HG03066 (cell line): ENCODE results near the gene ZNF525.
"Not testable (repeated sequence)": the region's sequence is repeated elsewhere in the genome, so short reads cannot be mapped to it uniquely, and the experiment has no call there.

Experiments used
- ATAC-seq: cut with Tn5 transposase; IDR thresholded peaks from one replicate; pipeline ENCODE4 v1.9.1; 2021; ENCODE audit warnings: low read depth; ENCODE audit not compliant: unreplicated experiment

The ZNF525 gene

DNA sequence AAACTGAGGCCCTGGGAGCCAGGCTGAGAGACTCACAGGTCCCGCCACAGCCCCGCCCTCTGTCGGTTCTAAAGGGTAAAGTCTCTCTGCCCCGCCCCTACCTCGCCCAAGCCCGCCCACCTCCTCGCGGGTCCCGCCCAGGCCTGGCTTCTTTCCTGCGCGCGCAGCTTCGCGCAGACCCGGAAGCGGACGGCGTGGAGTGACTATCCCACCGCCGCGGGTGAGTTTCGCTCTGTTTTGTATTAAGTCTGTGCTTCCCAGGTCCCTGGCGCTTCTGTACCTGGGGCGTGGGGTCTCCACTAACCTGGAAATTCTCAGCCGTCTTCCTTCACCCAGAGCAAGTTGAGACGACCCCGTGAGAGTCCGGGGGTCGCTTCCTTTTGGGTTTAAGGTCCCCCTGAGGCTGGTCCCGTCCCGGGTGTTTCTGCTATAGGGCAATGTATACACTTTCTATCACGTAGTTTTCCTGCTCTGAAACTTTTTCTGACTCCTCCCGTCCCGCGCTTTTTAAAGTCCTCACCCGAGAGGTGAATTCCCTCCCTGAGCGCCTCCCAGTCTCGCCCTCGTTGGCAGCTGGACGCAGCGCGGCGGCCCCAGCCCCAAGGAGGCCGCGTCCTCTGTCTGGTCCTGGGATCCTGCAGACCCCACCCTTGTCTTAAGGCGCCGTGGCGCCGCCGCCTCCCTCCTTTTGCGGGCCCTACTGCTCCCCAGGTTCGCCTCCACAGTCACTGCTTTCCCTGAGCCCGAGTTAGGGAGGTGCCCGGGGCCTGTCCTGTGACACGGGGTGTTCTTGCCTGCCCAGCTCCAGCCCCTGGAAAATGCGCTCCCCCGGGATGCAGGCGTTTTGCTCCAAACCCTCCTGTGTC, 29.7 kb downstream of the ZNF525 start, which contains the start of gene ZNF765:
Gene ZNF765, plus strand, starts transcription at position 176 of the 866 bp plus-strand sequence. CDS start 2,867 bp downstream, outside the sequence.
- peak; percentile 91 for ATAC-seq

DNA sequence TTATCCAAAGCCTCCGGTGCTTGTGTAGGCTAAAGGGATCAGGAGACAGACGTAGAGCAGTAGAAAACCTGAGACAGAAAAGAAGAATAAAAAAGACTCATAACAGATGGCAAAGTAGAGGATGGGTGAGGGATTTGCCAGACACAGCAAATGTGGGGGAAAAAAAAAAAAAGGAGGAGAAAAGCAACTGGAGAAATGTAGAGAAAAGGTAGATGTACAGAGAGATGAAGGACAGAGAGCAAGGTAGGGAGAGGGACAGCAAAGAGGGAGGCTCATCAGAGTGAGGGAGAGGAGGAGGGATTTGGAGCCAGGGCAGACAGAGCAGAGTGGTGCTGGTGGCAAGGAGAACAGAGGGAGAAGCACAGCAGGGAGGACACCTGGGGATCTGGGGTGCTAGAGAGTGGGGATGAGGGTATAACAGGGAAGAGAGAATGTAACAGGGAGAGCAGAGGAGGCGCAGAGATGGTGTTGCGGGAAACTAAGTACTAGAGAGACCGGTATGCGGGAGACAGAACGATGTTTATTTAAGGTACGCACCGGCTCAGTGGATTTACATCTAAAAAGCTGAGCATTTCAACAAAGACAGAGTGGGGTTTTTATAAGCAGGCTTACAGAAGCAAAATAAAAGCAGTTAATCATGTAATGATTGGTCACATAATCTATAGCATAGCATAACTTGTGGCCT, 30.5 kb downstream of the ZNF525 start:
- not testable (repeated sequence) for ATAC-seq

DNA sequence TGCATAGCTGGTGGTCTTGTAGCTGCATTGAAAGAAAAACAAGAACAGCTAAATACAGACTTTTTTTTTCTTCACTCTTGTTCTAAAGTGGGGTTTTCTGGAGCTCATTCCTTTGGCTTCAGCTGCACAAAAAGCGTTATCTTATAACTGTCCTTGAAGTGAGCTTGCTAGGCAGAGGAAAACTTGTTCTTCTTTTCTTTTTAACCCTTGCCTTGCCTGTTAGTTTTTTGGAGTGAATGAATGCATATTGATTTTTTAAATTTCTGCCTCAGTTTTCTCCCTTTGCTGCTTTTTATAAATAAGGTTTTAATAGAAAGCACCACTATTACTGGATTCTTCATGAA, 31.0 kb downstream of the ZNF525 start:
- no peak for ATAC-seq

GRCh38 chr19:53397918-53398317, 32.4 kb downstream of the ZNF525 start:
- not testable (repeated sequence) for ATAC-seq

- ATAC-seq = no peak
Observed at GRCh38 chr19:53409505-53410204, 44.1 kb downstream of the ZNF525 start.

- ATAC-seq = not testable (repeated sequence)
Observed at GRCh38 chr19:53420520-53421315, 55.2 kb downstream of the ZNF525 start.

DNA sequence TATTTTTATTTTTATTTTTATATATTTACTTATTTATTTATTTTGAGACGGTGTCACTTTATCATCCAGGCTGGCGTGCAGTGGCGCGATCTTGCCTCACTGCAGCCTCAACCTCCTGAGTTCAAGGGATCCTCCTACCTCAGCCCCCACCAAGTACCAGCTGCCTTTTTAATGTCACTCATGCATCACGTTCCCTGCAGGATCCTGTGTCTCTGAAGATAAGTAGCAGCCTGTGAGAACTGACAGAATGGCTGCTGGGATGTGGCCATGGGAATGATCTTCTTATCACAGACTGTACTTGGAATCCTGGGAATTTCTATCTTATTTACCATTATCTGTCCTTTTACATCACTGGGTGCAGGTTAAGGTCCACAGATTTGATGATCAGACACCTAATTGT, 57.0 kb downstream of the ZNF525 start:
- ATAC-seq = no peak

DNA sequence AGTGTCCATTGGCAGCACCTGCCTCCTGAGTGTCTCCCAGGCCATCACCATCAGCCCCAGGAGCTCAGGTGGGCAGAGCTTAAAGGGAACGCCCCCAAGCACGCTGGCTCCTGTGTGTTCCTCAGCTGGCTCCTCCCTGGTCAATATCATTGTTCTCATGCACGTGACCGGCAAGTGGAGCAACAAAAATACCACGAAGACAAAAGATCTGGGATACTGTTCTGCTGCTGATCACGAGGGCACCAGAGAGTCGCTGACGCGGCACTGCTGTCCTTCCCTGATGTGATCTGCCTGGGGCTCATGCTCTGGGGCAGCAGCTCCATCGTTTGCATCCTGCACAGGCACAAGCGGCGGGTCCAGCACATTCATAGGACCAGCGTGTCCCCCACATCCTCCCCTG, 57.6 kb downstream of the ZNF525 start:
- not testable (repeated sequence) for ATAC-seq

GRCh38 chr19:53423680-53424079, 58.2 kb downstream of the ZNF525 start:
- not testable (repeated sequence) for ATAC-seq

DNA sequence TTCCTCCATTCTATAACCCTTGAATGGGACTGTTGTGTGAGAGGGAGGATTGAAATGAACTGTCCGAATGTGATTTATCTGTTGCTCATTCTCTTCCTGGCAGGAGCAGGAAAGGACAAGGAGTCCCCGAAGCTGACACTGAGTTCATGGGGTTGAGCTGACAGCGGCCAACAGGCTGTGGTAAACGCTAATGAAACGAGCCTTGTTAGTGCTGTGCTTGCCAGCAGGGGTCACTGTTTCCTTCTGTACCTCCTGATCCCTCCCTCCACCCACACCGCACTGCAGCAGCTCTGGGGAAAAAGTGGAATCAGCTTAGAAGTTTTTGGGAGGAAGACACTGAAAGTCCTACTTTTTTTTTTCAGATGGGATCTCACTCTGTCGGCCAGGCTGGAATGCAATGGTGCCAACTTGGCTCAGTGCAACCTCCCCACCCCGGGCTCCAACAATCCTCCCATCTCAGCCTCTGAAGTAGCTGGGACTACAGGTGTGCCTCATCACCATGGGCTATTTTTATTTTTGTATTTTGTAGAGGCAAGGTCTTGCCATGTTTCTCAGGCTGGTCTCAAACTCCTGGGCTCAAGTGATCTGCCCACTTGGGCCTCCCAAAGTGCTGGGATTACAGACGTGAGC, 59.6 kb downstream of the ZNF525 start:
- ATAC-seq = no peak

DNA sequence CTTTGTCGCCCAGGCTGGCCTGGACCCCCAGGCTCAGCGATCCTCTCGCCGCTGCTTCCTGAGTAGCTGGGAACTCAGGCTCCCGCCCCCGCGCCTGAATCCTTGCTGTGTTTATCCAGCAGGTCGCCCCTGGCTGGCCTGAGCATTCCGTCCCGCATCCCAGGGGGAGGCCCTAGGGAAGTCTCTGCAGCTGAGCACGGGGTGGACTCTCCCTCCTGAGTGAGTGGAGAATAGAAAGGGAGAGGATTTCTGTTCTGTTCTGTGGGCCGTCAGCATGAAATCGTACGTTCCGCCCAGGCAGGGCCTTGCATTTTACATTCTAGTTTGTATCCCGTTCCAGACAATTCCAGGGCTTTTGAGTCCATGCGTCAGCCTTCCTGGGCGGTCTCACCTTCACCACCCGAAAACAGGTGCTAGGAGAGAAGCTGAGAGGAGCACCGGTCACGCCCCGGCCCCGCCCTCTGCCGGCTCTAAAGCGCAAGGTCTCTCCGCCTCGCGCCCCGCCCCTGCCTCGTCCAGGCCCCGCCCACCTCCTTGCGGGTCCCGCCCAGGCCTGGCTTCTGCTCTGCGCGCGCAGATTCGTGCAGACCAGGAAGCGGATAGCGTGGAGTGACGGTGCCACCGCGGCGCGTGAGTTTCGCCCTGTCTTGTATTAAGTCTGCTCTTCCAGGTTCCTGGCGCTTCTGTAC, 66.0 kb downstream of the ZNF525 start, which contains the start of gene ZNF761:
Gene ZNF761, plus strand, starts transcription at position 586 of the 689 bp plus-strand sequence. CDS start 15,285 bp downstream, outside the sequence.
- peak; percentile 96 for ATAC-seq

DNA sequence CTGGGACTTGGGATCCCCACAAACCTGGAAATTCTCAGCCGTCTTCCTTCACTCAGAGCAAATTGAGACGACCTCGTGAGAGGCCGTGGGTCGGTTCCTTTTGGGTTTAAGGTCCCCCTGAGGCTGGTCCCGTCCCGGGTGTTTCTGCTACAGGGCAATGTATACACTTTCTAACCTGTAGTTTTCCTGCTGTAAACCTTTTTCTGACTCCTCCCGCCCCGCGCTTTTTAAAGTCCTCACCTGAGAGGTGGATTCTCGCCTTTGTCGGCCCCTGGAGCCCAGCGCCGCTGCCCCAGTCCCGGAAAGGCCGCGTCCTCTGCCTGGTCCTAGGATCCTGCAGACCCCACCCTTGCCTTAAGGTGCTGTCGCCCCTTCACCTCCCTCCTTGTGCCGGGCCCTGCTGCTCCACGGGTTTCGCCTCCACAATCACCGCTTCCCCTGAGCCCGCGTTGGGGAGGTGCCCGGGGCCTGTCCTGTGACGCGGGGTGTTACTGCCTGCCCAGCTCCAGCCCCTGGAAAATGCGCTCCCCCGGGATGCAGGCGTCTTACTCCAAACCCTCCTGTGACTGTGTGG, 66.7 kb downstream of the ZNF525 start:
- peak; percentile 11 for ATAC-seq
